H1 (cell line): ENCODE data around the gene PRKCD. TPM values are rescaled to one million over a fixed set of nuclear protein-coding genes. Genes with fewer than 3 reads are reported as not detected.

Experiments used
- CBX8 ChIP-seq: fragments of 300-800, 300-1000 bp; sonication (generic); IDR thresholded peaks from 2 replicates; pipeline ENCODE4 v1.7.1; 2016; ENCODE audit warnings: low read depth, low read length, borderline replicate concordance
- CHD1 ChIP-seq: IDR thresholded peaks from 2 replicates; pipeline ENCODE4 v1.6.1; 2012; ENCODE audit warnings: low read depth, low read length, improper control_type of control experiment
- CHD2 ChIP-seq: IDR thresholded peaks from 2 replicates; pipeline ENCODE4 v1.6.1; 2012; ENCODE audit warnings: low read length, improper control_type of control experiment
- CREB1 ChIP-seq: IDR thresholded peaks from 2 replicates; pipeline ENCODE4 v1.6.1; 2012; ENCODE audit warnings: inconsistent platforms
- FOSL1 ChIP-seq: IDR thresholded peaks from 2 replicates; pipeline ENCODE4 v1.6.1; 2011; ENCODE audit warnings: mild to moderate bottlenecking, low read depth, low read length, moderate library complexity; ENCODE audit not compliant: insufficient read depth
- NANOG ChIP-seq: IDR thresholded peaks from 2 replicates; pipeline ENCODE4 v1.6.1; 2011; ENCODE audit warnings: low read length, low read depth, mild to moderate bottlenecking, inconsistent platforms; ENCODE audit not compliant: insufficient read depth, poor library complexity, severe bottlenecking
- SIX5 ChIP-seq: IDR thresholded peaks from 2 replicates; pipeline ENCODE4 v1.6.1; 2011; ENCODE audit warnings: mild to moderate bottlenecking, low read depth, low read length
- SP1 ChIP-seq: IDR thresholded peaks from 2 replicates; pipeline ENCODE4 v1.6.1; 2011; ENCODE audit warnings: low read depth, low read length
- polyA plus RNA-seq, 7 experiments: library from polyadenylated mRNA; depleted of rRNA in 3 of 7; stranded (reverse) in 5 of 7; unstranded in 2 of 7; fragments of >200 nt in 5 of 7; fragments of 200-250 nt in 2 of 7; gene quantifications; 1 replicate in 5 of 7; 2 replicates in 1 of 7; 4 replicates in 1 of 7; pipeline versions ENCODE4 v1.2.1 to v1.2.3, GENCODE V29; 2011 to 2013; ENCODE audit warnings: missing spikeins in 2 of 7, mixed read lengths in 2 of 7
- total RNA-seq: library from RNA; stranded (reverse); fragmentation: NEBNext Ultra II Directional; extraction: Animal tissue kit (Norgen Biotek cat#: 25700); gene quantifications from 2 replicates; pipeline ENCODE4 v1.2.1, GENCODE V29; 2021
- TF ChIP-seq, protein P1 (sequence below): fragments of 300-600 bp; sonication (generic); IDR thresholded peaks from 2 replicates; pipeline ENCODE4 v1.7.1; 2012; ENCODE audit warnings: low read length, moderate library complexity, mild to moderate bottlenecking, inconsistent platforms; ENCODE audit not compliant: insufficient replicate concordance

PRKCD gene
- total and polyA plus RNA-seq, 2 of the 8 experiments (the other 6 are each of a cell fraction or from before 2014, with no cell fraction given): 22.6 to 23.9 TPM

DNA sequence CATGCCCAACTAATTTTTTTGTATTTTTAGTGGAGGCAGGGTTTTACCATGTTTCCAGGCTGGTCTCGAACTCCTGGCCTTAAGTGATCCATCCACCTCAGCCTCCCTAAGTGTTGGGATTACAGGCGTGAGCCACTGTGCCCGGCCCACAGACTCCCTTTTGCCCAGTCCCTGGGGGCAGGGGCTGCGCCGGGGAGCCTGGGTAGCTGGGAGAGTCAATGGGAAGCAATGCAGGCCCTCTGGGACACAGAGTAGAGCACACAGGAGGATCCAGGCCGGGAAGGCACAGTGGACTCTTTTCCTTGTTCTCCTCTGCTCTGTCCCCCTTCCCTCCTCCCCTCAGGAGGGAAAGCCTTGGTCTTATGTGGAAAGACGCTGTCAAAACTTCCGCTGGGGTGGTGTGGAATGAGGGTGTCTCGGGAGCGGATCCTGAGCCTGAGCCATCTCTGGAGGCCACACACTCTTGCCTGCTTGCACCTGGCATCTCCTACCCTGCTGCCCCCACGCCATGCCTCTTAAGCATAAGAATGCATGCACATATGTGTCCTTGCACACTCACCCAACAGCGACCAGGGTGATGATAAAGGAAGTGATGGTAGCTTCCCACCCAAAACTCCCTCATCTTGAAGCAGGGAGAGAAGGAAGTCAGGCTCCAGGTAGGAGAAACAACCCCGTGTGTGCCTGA is 11.9 kb upstream of the PRKCD start (continued):
- TF ChIP-seq, protein P1, sequence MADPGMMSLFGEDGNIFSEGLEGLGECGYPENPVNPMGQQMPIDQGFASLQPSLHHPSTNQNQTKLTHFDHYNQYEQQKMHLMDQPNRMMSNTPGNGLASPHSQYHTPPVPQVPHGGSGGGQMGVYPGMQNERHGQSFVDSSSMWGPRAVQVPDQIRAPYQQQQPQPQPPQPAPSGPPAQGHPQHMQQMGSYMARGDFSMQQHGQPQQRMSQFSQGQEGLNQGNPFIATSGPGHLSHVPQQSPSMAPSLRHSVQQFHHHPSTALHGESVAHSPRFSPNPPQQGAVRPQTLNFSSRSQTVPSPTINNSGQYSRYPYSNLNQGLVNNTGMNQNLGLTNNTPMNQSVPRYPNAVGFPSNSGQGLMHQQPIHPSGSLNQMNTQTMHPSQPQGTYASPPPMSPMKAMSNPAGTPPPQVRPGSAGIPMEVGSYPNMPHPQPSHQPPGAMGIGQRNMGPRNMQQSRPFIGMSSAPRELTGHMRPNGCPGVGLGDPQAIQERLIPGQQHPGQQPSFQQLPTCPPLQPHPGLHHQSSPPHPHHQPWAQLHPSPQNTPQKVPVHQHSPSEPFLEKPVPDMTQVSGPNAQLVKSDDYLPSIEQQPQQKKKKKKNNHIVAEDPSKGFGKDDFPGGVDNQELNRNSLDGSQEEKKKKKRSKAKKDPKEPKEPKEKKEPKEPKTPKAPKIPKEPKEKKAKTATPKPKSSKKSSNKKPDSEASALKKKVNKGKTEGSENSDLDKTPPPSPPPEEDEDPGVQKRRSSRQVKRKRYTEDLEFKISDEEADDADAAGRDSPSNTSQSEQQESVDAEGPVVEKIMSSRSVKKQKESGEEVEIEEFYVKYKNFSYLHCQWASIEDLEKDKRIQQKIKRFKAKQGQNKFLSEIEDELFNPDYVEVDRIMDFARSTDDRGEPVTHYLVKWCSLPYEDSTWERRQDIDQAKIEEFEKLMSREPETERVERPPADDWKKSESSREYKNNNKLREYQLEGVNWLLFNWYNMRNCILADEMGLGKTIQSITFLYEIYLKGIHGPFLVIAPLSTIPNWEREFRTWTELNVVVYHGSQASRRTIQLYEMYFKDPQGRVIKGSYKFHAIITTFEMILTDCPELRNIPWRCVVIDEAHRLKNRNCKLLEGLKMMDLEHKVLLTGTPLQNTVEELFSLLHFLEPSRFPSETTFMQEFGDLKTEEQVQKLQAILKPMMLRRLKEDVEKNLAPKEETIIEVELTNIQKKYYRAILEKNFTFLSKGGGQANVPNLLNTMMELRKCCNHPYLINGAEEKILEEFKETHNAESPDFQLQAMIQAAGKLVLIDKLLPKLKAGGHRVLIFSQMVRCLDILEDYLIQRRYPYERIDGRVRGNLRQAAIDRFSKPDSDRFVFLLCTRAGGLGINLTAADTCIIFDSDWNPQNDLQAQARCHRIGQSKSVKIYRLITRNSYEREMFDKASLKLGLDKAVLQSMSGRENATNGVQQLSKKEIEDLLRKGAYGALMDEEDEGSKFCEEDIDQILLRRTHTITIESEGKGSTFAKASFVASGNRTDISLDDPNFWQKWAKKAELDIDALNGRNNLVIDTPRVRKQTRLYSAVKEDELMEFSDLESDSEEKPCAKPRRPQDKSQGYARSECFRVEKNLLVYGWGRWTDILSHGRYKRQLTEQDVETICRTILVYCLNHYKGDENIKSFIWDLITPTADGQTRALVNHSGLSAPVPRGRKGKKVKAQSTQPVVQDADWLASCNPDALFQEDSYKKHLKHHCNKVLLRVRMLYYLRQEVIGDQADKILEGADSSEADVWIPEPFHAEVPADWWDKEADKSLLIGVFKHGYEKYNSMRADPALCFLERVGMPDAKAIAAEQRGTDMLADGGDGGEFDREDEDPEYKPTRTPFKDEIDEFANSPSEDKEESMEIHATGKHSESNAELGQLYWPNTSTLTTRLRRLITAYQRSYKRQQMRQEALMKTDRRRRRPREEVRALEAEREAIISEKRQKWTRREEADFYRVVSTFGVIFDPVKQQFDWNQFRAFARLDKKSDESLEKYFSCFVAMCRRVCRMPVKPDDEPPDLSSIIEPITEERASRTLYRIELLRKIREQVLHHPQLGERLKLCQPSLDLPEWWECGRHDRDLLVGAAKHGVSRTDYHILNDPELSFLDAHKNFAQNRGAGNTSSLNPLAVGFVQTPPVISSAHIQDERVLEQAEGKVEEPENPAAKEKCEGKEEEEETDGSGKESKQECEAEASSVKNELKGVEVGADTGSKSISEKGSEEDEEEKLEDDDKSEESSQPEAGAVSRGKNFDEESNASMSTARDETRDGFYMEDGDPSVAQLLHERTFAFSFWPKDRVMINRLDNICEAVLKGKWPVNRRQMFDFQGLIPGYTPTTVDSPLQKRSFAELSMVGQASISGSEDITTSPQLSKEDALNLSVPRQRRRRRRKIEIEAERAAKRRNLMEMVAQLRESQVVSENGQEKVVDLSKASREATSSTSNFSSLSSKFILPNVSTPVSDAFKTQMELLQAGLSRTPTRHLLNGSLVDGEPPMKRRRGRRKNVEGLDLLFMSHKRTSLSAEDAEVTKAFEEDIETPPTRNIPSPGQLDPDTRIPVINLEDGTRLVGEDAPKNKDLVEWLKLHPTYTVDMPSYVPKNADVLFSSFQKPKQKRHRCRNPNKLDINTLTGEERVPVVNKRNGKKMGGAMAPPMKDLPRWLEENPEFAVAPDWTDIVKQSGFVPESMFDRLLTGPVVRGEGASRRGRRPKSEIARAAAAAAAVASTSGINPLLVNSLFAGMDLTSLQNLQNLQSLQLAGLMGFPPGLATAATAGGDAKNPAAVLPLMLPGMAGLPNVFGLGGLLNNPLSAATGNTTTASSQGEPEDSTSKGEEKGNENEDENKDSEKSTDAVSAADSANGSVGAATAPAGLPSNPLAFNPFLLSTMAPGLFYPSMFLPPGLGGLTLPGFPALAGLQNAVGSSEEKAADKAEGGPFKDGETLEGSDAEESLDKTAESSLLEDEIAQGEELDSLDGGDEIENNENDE: no peak
- TF ChIP-seq CBX8 (no peak), CHD1 (no peak), SP1 (no peak), NANOG (no peak), FOSL1 (no peak), SIX5 (no peak), CHD2 (no peak), CREB1 (no peak)
